GM12873 (cell line): ENCODE measurements around the gene NTF4.
"Not testable (repeated sequence)": the region's sequence is repeated elsewhere in the genome, so short reads cannot be mapped to it uniquely, and the experiment has no call there.

Experiments
- TF ChIP-seq, protein P1 (sequence below): IDR thresholded peaks from 2 replicates; pipeline ENCODE4 v1.5.1; 2012; ENCODE audit warnings: low read depth, mild to moderate bottlenecking, moderate library complexity, low read length, control low read depth; ENCODE audit not compliant: insufficient read depth; ENCODE audit errors: missing control alignments

The NTF4 gene

DNA sequence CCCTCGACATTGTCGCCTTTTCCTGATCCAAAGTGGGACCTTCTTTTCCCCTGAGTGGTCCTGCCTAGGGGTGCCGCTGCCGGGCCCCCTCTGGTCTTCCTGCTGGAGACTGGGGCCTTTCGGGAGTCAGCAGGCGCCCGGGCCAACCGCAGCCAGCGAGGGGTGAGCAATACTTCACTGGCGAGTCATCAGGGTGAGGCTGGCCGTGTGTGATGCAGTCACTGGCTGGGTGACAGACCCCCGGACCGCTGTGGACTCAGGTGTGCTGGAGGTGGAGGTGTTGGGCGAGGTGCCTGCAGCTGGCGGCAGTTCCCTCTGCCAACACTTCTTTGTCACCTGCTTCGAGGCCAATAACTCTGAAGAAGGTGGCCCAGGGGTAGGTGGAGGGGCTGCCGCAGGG, 22.4 kb downstream of the NTF4 start:
- TF ChIP-seq, protein P1, sequence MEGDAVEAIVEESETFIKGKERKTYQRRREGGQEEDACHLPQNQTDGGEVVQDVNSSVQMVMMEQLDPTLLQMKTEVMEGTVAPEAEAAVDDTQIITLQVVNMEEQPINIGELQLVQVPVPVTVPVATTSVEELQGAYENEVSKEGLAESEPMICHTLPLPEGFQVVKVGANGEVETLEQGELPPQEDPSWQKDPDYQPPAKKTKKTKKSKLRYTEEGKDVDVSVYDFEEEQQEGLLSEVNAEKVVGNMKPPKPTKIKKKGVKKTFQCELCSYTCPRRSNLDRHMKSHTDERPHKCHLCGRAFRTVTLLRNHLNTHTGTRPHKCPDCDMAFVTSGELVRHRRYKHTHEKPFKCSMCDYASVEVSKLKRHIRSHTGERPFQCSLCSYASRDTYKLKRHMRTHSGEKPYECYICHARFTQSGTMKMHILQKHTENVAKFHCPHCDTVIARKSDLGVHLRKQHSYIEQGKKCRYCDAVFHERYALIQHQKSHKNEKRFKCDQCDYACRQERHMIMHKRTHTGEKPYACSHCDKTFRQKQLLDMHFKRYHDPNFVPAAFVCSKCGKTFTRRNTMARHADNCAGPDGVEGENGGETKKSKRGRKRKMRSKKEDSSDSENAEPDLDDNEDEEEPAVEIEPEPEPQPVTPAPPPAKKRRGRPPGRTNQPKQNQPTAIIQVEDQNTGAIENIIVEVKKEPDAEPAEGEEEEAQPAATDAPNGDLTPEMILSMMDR = no peak

DNA sequence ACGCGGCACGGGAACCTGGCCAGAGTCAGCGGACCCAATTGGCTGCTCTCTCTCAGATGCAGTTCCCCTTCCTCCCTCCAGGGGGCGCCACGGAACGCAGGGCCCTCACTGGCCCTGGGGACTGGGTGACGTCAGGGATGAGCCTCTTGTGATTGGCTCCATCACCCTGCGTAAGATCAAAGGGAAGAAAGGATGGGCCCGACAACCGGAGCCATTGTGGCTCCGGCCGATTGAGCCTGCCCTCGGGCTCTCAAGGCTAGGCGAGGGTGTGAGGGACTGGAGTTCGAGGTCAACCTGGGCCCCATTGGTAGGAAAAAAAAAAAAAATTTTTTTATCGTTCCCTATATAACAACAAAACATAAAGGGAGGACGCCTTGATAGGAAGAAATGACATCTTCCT, 27.8 kb downstream of the NTF4 start, which contains the start of gene CGB1:
Gene CGB1 (minus strand): TSS at position 81 of the 400 bp plus-strand sequence. CDS start 184 bp downstream, outside the sequence.
- TF ChIP-seq, protein P1 = peak; percentile 68

- TF ChIP-seq, protein P1 = peak; percentile 64
Observed at GRCh38 chr19:49031642-49032301, 32.8 kb downstream of the NTF4 start, which contains the start of gene CGB2. Gene CGB2, plus strand, starts transcription at chr19:49031890. Its CDS starts 206 bp downstream, at chr19:49032096.

- TF ChIP-seq, protein P1 = not testable (repeated sequence)
Observed at GRCh38 chr19:49024233-49024632, 40.4 kb downstream of the NTF4 start, which contains the start of gene CGB3. Gene CGB3, minus strand, starts transcription at chr19:49024333. Its CDS starts 362 bp downstream, at chr19:49023971.

GRCh38 chr19:49022116-49022515, 42.5 kb downstream of the NTF4 start:
- TF ChIP-seq, protein P1 = no peak

GRCh38 chr19:49020931-49021895, 43.4 kb downstream of the NTF4 start:
- TF ChIP-seq, protein P1 = no peak

- TF ChIP-seq, protein P1 = no peak
Observed at GRCh38 chr19:49020342-49020741, 44.3 kb downstream of the NTF4 start.
